Stomach (tissue), 4 donors: ENCODE results near the gene MEF2A.

Experiments
- POLR2A ChIP-seq, 4 donors: fragments of 450-650 bp; IDR thresholded peaks; one replicate each; pipeline ENCODE4 v1.6.1; 2016; ENCODE audit warnings: antibody characterized with exemption in 4 of 4, control low read depth in 2 of 4, mild to moderate bottlenecking in 1 of 4, moderate library complexity in 1 of 4
- TF ChIP-seq, protein P1 (sequence below), 7 experiments: fragments of 450-650 bp in 4 of 7; fragments of 200-600 bp in 3 of 7; sonication (generic) in 3 of 7; IDR thresholded peaks; one replicate each; pipeline ENCODE4 v1.5.1; 2016 to 2019; ENCODE audit warnings: antibody characterized with exemption in 7 of 7, control low read depth in 2 of 7, mild to moderate bottlenecking in 1 of 7

DNA sequence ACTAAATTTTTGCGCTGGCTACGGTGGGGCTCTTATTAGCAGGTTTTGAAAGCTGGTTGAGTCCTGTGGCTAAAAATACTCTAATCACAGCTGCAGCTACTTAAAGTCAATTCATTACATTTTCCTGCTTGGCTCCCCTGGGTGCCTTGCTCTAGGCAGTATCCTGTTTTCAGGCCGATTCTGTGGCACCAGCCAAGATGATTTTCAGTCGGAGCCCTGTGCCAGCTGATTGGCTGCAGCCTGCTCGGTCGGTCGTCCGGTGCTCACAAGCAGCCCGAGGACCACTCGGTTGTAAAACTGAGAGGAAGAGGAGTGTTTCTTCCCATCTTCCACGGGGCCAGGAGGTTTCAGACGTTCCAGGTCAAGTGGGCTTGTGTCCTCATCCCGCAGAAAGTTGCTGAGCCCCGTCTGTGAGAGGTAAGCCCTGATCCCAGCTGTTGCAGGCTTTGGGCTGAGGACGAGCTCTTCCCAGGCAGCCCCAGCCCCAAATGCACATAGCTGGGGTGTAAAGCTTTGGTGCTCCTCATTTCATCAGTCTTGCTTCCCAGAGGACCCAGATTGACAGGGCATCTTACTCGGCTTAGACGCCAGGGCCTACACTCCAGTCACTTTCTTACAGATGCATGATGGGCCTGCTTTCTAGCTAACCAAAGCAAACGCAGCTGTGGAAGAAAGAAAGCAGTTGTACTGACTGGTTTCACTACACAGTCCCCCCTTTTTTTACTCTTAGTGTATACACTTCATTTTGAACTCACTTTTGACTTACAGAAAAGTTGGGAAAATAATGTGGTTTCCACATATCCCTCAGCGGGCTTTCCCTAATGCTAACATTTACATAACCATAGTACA, 151.6 kb downstream of the MEF2A start:
- TF ChIP-seq, protein P1, sequence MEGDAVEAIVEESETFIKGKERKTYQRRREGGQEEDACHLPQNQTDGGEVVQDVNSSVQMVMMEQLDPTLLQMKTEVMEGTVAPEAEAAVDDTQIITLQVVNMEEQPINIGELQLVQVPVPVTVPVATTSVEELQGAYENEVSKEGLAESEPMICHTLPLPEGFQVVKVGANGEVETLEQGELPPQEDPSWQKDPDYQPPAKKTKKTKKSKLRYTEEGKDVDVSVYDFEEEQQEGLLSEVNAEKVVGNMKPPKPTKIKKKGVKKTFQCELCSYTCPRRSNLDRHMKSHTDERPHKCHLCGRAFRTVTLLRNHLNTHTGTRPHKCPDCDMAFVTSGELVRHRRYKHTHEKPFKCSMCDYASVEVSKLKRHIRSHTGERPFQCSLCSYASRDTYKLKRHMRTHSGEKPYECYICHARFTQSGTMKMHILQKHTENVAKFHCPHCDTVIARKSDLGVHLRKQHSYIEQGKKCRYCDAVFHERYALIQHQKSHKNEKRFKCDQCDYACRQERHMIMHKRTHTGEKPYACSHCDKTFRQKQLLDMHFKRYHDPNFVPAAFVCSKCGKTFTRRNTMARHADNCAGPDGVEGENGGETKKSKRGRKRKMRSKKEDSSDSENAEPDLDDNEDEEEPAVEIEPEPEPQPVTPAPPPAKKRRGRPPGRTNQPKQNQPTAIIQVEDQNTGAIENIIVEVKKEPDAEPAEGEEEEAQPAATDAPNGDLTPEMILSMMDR (IDR thresholded peaks at IDR 0.05) = no peak
- no peak for TF ChIP-seq POLR2A (IDR thresholded peaks at IDR 0.05)
